ENCODE data around the gene SREBF1.

SREBF1 gene

GRCh38 chr17:17774009-17774881 lies 62.5 kb downstream of the SREBF1 start:
- FAIRE-seq, result no peak

GRCh38 chr17:17772231-17772630 lies 64.6 kb downstream of the SREBF1 start:
- no peak for FAIRE-seq

- FAIRE-seq, result no peak
Observed at GRCh38 chr17:17771498-17772201, 65.1 kb downstream of the SREBF1 start.

- FAIRE-seq, result no peak
Observed at GRCh38 chr17:17770632-17771044, 66.1 kb downstream of the SREBF1 start.

GRCh38 chr17:17769869-17770631 lies 66.7 kb downstream of the SREBF1 start:
- no peak for FAIRE-seq

- FAIRE-seq, result no peak
Observed at GRCh38 chr17:17768424-17769088, 68.2 kb downstream of the SREBF1 start.

- no peak for FAIRE-seq
Observed at GRCh38 chr17:17767887-17768418, 68.8 kb downstream of the SREBF1 start.

GRCh38 chr17:17767154-17767869 lies 69.5 kb downstream of the SREBF1 start:
- FAIRE-seq, result no peak

- FAIRE-seq, result no peak
Observed at GRCh38 chr17:17766744-17767120, 70.1 kb downstream of the SREBF1 start.

GRCh38 chr17:17766077-17766743 lies 70.6 kb downstream of the SREBF1 start:
- FAIRE-seq, result no peak

- FAIRE-seq, result no peak
Observed at GRCh38 chr17:17765359-17766076, 71.3 kb downstream of the SREBF1 start.

- no peak for FAIRE-seq
Observed at GRCh38 chr17:17763734-17764133, 73.1 kb downstream of the SREBF1 start.

- no peak for FAIRE-seq
Observed at GRCh38 chr17:17763136-17763535, 73.7 kb downstream of the SREBF1 start.

GRCh38 chr17:17762744-17763105 lies 74.1 kb downstream of the SREBF1 start:
- no peak for FAIRE-seq

Data from colon (tissue), 2 donors.